Embryonic facial prominence (tissue), 1 donor: ENCODE results near the gene DNMT3L.
"Not testable (repeated sequence)": the region's sequence is repeated elsewhere in the genome, so short reads cannot be mapped to it uniquely, and the experiment has no call there.

Source experiments
- DNase-seq: peaks from one replicate; pipeline ENCODE4 v3.0.0-alpha.2; 2016; ENCODE audit errors: extremely low spot score

Gene DNMT3L

DNA sequence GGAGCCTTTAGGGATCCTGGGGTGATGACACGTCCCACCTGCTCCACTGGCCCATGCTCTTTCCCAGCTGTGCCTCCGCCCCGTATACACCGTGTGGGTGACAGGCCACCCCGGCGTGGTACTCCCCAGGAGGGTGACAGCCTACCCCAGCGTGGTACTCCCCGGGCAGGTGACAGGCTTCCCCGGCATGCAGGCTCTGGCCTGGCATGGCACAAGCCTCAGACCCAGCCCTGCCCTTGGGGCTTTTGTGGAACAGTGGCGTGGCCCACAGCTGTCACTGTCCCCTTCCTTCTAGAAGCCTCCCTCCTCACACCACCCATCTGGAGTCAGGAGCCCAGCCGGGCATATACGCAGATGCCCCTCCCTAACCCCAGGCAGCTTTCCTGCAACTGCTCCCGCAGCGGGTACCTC lies 33.5 kb upstream of the DNMT3L start:
- no peak for DNase-seq

DNA sequence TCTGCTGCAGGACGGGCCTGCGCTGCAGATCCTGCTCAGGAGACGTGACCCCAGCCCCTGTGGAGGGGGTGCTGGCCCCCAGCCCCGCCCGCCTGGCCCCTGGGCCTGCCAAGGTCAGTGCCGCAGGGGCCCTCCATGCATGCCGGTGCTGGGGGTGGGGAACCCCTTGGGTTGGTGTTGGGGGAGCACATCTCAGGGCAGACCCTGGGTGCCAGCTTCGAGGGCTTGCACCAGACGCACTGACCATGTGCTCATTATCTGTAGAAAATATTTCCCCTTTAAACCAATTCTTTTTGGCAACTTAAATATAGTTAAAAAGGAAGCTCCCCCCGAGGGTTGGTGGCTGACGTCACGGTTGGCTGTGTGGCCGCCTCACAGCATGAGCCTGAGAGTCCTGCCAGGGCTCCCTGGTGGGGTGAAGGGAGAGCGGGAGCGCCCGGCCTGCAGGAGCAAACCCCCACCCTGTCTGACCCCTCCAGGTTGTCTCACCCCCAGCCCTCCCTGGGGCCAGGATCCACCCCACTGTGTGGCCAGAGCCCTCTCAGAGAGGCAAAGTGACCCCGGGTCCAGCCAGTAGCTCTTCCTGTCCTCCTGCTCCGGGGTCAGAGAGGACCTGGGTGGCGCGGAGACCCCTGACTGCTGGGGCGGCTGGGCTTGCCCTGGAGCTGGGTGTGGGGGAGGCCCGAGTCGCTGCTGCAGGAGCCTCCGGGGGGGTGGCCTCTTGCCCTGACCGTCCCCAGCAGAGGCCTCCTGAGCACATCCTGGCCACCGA lies 32.9 kb upstream of the DNMT3L start:
- no peak for DNase-seq

DNA sequence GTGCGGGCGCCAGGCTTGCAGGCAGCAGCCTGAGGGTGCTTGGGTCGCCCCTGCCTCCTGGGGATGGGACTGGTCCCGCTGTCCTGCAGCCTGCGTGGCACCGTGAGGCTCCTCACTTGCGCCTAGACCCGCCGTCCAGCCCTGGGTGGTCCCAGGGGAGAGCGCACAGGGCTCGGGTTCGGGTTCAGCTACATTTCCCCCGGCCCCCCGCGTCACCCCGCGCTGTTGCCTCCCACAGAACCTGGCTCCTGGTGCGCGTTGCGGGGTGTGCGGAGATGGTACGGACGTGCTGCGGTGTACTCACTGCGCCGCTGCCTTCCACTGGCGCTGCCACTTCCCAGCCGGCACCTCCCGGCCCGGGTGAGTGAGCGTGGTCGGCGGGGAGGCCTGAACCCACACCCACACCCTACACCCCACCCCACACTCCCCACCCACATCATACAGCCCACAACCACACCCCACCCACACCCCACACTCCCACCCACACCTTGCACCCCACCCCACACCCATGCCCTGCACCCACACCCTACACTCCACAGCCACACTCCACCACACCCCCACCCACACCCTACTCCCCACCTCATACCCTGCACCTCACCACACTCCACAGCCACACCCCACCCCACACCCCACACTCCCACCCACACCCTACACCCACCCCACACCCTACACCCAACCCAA lies 32.0 kb upstream of the DNMT3L start:
- no peak for DNase-seq

DNA sequence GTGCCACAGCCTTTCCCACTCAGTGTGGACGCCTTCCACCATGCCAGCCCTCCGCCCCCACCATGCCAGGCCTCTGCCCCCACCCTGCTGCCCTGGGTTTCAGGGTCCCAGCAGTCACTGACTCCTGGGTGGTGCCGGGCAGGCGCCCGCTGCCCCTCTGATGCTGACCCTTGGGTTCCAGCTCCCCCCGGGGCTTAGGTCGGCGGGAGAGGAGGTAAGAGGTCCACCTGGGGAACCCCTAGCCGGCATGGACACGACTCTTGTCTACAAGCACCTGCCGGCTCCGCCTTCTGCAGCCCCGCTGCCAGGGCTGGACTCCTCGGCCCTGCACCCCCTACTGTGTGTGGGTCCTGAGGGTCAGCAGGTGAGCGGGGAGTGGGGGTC lies 31.1 kb upstream of the DNMT3L start:
- DNase-seq = no peak

DNA sequence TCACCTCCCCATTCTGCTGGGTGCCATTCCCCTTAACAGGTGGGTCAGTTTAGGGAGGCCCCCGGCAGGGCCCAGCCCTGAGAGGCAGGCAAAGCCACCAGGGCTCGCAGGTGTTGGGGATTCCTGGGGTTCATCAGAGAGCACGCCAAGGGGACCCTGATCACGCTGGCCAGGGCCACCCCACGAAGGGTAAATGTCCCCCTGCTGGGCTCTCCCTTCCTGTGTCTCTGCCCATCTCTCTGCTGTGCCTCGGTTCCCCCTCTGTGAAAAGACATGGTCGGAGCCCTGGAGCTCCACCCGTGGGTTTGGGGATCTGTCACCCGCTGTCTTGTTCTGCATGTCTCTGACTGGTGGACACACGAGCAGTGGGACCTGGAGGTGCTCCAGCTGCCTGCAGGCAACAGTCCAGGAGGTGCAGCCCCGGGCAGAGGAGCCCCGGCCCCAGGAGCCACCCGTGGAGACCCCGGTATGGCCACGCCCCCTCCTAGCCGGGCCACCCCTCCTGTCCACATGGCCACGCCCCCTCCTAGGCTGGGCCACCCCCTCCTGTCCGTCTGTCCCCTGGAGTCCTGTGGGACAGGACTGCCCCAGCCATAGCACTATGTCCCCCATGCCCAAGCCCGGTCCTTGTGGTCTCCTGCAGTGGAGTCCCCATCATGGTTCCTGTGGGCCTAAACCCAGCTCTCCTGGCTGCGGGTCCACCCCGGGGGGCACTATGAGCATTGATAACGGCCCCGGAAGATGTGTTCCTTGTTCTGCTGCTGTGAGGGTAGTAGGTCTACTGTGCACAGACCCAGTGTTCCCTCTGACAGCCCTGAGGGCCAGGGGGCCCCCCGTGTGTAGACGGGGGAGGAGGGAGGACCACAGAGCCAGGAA lies 30.5 kb upstream of the DNMT3L start:
- DNase-seq = no peak

DNA sequence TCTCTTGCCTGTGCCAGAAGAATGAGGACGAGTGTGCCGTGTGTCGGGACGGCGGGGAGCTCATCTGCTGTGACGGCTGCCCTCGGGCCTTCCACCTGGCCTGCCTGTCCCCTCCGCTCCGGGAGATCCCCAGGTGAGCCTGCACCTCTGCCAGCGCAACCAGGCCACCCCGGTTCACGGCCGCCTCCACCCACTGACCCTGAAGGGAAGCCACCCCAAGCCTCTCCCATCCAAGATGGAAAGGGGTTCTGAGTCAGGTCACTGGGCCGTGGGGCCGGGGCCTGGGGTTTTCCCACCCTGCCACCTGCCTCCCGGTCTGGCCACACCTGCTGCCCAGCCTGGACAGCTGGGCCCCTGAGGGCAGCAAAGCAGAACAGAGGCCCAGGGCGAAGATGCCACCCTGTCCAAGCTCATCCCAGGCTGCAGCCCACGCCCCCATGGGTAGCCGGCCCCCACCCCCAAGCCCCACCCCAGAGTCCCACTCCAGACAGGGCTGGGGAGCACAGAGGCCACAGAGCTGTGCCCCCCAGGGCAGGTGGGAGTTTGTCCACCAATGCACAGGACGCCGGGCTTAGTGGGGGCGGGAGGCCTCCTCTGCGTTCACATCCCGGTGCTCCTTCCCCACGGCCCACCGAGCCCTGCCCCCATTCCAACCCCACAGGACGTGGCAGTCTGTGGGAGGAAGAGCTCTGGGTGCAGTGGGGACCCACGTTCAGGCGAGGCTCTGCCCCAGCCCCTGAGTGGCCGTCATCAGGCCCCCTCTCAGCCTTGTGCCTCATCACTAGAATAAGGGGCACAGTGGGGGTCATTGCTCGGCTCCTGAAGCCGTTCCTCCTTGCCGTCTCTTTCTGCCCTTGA lies 29.6 kb upstream of the DNMT3L start:
- DNase-seq = no peak

DNA sequence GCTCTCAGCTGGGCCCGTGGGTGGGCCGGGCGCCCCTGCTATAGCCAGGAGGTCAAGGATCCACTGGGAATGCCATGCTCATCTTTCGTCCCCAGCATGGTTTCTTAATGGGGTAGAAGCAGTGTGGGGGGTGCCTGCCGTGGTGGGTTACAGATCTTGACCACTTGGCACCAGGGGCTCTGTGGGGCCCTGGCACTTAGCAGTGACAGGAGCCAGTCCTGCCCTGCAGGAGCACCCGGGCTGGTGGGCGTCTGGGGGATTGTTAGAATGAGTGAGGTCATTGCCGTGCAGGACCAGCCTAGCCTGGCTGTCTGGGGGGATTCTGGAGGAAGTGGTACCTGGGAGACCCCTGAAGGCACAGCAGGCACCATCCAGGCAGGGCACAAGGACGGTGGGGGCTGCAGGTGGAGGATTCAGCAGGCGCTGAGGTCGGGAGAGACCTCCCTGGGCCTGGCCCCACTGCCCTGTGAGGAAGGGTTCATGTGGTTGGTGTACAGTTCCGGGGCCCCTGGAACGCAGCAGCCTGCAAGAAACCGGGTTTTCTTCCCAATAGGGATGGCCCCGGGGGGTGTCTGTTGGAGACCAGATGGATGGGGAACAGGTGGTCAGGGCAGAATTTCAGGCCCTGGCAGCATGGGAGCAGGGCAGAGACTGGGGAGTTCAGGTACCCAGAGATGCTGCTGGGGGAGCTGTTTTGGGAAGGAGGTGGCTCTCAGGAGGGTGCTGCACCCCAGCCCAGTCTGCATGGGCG lies 28.8 kb upstream of the DNMT3L start:
- no peak for DNase-seq

DNA sequence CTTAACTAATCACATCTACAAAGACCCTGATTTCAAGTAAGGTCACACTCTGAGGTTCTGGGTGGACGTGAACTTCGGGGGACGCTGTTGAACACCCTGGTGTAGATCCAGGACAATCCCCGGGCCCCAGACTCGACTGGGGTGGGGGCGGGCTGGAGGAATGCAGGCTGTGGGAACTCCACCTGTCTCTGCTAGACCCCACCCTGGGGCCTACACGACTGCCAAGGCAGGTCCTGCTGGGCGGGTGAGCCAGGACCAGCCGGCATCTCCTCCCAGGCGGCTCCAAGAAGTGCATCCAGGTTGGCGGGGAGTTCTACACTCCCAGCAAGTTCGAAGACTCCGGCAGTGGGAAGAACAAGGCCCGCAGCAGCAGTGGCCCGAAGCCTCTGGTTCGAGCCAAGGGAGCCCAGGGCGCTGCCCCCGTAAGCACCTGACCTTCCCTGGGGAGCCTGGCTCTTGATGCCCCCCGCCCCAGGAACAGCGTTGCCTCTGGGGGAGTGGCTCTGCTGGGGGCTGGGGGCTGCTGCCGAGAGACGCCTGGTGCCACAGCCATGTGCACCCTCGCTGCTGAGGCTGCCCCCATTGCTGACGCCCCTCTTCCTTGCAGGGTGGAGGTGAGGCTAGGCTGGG lies 27.8 kb upstream of the DNMT3L start:
- no peak for DNase-seq

DNA sequence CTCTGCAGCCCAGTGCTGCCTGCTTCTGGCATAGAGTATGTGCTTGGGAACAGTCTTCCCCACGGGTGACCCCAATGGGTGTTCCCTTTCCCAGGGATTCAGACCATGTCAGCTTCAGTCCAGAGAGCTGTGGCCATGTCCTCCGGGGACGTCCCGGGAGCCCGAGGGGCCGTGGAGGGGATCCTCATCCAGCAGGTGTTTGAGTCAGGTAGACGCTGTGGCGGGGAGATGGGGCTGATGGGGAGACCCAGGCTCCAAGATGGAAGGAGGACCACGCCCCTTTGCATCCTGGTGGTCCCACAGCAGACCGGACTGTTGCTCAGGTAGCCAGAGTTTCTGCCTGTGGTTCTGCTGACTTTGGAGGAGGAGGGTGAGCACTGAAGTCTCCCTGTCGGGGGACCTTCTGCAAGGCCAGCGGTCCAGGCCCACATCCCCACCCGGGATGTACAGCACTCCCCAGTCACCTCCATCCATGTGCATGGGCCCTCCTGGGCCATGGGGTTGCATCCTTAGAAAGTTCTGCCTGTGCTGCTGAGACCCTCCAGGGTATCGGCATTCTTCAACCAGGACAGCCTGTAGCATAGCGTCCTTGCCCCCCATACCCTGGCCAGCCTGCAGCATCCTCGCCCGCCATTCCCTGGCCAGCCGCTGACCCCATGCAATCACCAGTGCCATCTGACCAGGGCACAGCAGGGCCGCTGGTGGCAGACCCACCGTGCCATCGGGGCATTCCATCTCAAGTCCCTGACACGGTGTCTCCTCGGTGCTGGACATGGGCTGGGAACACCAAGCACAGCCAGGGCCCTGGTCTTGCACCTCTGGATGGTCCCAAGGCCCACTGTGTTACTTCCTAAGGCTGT lies 26.8 kb upstream of the DNMT3L start:
- no peak for DNase-seq

DNA sequence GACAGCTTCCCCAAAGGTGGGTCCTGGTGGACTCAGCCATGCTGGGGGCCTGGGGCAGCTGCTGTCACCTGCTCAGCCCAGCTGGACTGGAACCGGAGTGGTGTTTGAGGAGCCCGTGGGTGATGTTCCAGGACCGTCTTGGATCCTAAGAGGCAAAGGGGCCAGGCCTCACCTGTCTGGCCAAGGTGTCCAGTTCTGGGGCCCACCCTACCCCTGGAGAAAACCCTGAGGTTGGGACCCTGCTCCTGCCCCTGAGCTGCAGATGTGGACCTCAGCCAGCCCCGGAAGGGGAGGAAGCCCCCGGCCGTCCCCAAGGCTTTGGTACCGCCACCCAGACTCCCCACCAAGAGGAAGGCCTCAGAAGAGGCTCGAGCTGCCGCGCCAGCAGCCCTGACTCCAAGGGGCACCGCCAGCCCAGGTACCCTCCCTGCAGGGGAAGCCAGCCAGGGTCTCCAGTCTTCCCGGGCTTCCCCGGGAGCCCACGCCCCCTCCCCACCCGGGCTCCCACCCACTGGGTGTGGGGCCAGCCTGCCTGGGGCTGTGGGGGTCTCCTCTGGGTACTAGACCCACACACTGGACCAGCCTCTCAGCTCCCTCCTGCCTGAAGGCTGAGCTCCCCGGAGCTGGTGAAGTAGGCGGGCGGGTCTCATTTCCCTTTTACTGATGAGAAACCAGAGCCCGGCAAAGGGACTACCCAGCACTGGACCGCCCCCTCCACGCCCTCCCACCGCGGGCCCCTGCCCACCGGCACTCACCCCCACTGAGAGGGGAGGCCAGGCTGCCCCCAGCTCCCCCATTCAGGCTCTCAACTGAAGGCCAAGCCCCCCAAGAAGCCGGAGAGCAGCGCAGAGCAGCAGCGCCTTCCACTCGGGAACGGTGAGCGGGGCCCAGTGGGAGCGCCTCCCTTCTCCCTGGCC lies 25.3 kb upstream of the DNMT3L start:
- no peak for DNase-seq

DNA sequence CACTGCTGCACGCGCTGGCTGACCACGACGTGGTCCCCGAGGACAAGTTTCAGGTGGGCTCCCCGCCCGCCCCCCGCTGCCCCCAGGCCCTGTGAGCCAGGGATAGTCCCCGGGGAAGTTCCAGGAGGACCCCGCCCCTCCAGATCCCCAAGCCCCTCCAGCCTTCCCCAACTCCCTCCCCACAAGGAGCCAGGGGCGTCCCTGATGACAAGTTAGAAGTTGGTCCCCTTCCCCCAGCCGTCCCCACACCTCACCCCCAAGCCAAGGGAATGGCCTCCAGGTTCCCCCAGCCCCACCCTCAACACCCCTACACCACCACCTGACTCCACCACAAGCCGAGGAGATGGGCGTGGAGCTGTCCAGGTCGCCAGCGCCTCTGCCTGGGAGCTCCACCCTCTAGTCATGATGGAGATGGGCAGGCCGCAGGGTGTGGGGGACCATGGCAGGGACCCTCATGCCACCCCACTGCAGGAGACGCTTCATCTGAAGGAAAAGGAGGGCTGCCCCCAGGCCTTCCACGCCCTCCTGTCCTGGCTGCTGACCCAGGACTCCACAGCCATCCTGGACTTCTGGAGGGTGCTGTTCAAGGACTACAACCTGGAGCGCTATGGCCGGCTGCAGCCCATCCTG lies 24.5 kb upstream of the DNMT3L start:
- DNase-seq = no peak

DNA sequence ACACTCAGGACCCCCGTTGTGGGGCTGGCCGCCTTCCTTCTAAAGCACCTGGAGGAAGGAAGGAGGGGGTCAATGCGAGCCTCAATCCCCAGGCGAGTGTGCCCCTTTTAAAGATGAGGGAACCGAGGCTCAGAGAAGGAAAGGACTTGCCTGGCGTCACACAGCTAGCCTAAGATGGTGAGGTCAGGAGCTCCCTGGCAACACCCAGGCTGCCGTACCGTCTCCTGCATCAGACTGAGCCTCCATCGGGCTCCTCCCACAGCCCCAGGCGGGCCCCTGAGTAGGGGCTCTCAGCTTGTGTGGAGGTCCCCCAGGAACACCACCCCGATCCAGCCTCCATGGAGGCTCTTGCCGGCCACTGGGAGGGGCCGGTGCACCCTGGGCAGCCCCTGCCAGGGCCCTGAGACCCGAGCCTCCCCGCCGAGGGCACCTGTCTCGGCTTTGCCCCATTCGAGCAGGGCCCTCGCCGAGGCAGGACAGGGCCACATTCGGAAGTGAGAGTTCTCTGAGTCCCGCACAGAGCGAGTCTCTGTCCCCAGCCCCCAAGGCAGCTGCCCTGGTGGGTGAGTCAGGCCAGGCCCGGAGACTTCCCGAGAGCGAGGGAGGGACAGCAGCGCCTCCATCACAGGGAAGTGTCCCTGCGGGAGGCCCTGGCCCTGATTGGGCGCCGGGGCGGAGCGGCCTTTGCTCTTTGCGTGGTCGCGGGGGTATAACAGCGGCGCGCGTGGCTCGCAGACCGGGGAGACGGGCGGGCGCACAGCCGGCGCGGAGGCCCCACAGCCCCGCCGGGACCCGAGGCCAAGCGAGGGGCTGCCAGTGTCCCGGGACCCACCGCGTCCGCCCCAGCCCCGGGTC lies 23.7 kb upstream of the DNMT3L start, which contains the start of gene AIRE:
TSS of gene AIRE (plus strand) at position 739 of the 855 bp plus-strand sequence. CDS start 131 bp downstream, outside the sequence.
- no peak for DNase-seq

DNA sequence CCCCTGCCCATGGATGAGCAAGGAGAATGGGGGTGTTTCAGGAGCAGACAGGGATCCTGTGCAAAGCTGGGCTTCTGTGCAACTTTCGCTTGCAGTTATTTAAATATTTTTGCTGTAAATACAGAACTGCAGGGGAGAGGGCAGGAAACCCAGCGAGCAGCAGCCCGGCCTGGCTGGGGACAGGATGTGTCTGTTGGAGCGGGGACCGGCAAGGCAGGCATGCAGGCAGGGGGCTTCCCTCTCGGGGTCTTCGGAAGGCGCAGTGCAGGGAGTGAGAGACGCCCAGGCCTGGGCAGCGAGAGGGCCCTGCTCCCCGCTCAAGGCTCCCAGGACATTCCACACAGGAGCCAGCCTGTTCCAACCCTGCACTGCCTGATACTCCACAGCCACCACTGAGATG lies 22.3 kb upstream of the DNMT3L start:
- DNase-seq = no peak

DNA sequence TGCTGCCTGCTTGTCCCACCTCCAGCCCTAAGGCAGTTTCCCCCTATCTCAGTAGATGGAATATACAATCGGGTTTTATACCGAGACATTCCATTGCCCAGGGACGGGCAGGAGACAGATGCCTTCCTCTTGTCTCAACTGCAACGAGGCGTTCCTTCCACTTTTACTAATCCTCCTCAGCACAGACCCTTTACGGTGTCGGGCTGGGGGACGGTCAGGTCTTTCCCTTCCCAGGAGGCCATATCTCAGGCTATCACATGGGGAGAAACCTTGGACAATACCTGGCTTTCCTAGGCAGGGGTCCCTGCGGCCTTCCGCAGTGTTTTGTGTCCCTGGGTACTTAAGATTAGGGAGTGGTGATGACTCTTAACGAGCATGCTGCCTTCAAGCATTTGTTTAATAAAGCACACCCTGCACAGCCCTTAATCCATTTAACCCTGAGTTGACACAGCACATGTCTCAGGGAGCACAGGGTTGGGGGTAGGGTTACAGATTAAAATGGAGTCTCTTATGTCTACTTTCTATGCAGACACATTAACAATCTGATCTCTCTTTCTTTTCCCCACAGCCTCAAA lies 21.6 kb upstream of the DNMT3L start:
- DNase-seq = not testable (repeated sequence)

DNA sequence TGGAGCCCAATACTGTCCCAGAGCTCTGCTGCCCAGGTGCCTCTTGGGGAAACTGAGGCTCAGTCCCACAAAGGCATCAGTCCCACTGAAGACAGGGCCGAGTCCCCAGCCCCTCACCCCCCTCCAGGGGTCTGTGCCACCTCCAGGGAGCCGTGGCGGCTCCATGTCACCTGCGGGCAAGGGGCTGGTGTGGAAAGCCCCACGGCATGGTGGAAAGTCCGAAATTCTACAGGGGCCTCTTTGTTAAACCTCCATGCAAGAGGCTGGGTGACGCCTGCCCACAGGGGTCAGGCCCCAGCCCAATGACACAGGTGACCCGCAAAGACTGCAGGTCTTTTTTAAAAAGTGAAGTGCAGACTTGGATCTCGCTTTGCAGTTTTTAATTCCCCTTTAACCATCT lies 20.7 kb upstream of the DNMT3L start:
- no peak for DNase-seq

DNA sequence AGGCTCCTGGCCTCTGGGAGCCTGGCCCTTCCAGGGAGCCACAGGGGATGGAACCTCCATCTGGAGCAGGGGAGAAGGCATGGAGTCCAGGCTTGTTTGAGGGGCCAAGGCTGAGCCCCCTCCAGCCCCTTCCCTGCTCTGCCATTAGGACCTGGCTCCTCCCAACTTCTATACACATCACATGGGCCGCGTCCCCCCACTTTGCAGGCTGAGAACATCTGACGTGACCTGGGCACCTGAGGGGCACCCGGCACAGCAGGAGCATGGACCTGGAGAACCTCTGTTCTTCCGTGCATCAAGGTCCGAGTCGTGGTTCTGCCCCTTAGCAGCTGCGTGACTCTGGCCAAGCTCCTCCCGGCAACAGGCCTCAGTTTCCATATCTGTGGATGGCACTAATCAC lies 20.1 kb upstream of the DNMT3L start:
- no peak for DNase-seq
